Endometrial microvascular endothelial cells (primary cell): Measurements from ENCODE around the gene KRT81. TPM values are rescaled to one million over a fixed set of nuclear protein-coding genes. Genes with fewer than 3 reads are reported as not detected.
"Not testable (repeated sequence)": the region's sequence is repeated elsewhere in the genome, so short reads cannot be mapped to it uniquely, and the experiment has no call there.

Source experiments
- in situ Hi-C: cut with HindIII; loops from 2 replicates; pipeline ENCODE4 v1.10.0; 2017; ENCODE audit warnings: low sequenced_read_pairs, low pct_unique_long_range_greater_than_20kb; ENCODE audit errors: inconsistent ontology term
- total RNA-seq: library from RNA; depleted of rRNA; stranded (reverse); fragments of >200 nt; gene quantifications from one replicate; pipeline ENCODE4 v1.2.3, GENCODE V29; 2015; ENCODE audit errors: inconsistent ontology term

The KRT81 gene
- total RNA-seq, 1 donor from 2014 or later, result not detected

GRCh38 chr12:52247622-52248540, 43.5 kb downstream of the KRT81 start:
- in situ Hi-C loops, result no loop called here

- in situ Hi-C loops, result no loop called here
Measured at GRCh38 chr12:52246720-52247621, 44.4 kb downstream of the KRT81 start.

GRCh38 chr12:52245962-52246569, 45.3 kb downstream of the KRT81 start:
- in situ Hi-C loops, result no loop called here

- in situ Hi-C loops, result no loop called here
Measured at GRCh38 chr12:52245259-52245961, 45.9 kb downstream of the KRT81 start.

GRCh38 chr12:52244615-52244994, 46.7 kb downstream of the KRT81 start:
- in situ Hi-C loops, result no loop called here

GRCh38 chr12:52243856-52244614, 47.3 kb downstream of the KRT81 start:
- in situ Hi-C loops, result no loop called here

GRCh38 chr12:52243259-52243855, 48.0 kb downstream of the KRT81 start:
- in situ Hi-C loops, result no loop called here

GRCh38 chr12:52242442-52243258, 48.7 kb downstream of the KRT81 start:
- in situ Hi-C loops, result no loop called here

GRCh38 chr12:52241205-52241842, 50.0 kb downstream of the KRT81 start:
- in situ Hi-C loops, result no loop called here

GRCh38 chr12:52240247-52240646, 51.1 kb downstream of the KRT81 start:
- in situ Hi-C loops, result not testable (repeated sequence)

GRCh38 chr12:52239767-52240166, 51.6 kb downstream of the KRT81 start:
- in situ Hi-C loops, result no loop called here

- in situ Hi-C loops, result no loop called here
Measured at GRCh38 chr12:52238916-52239646, 52.3 kb downstream of the KRT81 start.

- in situ Hi-C loops, result no loop called here
Measured at GRCh38 chr12:52238207-52238840, 53.0 kb downstream of the KRT81 start.

GRCh38 chr12:52236386-52237050, 54.8 kb downstream of the KRT81 start:
- in situ Hi-C loops, result no loop called here
